NB4 (cell line): ENCODE data around the gene CBFA2T2.

Experiments
- DNase-seq: peaks from one replicate; pipeline ENCODE4 v3.0.0; 2010; ENCODE audit warnings: low read depth
- H3K4me3 ChIP-seq: one replicate; pipeline ENCODE4 v1.5.1; 2011; ENCODE audit warnings: mild to moderate bottlenecking, low read depth, low read length, moderate library complexity
- MAX ChIP-seq: IDR thresholded peaks from 2 replicates; pipeline ENCODE4 v1.6.1; 2011; ENCODE audit warnings: low read depth, low read length
- MYC ChIP-seq: IDR thresholded peaks from 2 replicates; pipeline ENCODE4 v1.6.1; 2011; ENCODE audit warnings: low read depth, low read length
- POLR2A ChIP-seq: IDR thresholded peaks from 2 replicates; pipeline ENCODE4 v1.6.1; 2011; ENCODE audit warnings: mild to moderate bottlenecking; ENCODE audit not compliant: insufficient read length; ENCODE audit errors: extremely low read depth
- TF ChIP-seq, protein P1 (sequence below): IDR thresholded peaks from one replicate; pipeline ENCODE4 v1.5.1; 2012; ENCODE audit warnings: low read depth, low read length

CBFA2T2 gene

GRCh38 chr20:33539129-33539528 lies 49.2 kb downstream of the CBFA2T2 start:
- no peak overlapping the region for H3K4me3 ChIP-seq
- no peak for DNase-seq
- TF ChIP-seq POLR2A (no peak), MYC (no peak), MAX (no peak)
- TF ChIP-seq, protein P1, sequence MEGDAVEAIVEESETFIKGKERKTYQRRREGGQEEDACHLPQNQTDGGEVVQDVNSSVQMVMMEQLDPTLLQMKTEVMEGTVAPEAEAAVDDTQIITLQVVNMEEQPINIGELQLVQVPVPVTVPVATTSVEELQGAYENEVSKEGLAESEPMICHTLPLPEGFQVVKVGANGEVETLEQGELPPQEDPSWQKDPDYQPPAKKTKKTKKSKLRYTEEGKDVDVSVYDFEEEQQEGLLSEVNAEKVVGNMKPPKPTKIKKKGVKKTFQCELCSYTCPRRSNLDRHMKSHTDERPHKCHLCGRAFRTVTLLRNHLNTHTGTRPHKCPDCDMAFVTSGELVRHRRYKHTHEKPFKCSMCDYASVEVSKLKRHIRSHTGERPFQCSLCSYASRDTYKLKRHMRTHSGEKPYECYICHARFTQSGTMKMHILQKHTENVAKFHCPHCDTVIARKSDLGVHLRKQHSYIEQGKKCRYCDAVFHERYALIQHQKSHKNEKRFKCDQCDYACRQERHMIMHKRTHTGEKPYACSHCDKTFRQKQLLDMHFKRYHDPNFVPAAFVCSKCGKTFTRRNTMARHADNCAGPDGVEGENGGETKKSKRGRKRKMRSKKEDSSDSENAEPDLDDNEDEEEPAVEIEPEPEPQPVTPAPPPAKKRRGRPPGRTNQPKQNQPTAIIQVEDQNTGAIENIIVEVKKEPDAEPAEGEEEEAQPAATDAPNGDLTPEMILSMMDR: no peak

GRCh38 chr20:33540427-33540826 lies 50.5 kb downstream of the CBFA2T2 start:
- no peak overlapping the region for H3K4me3 ChIP-seq
- DNase-seq: no peak
- TF ChIP-seq MAX (no peak), POLR2A (no peak), MYC (no peak)
- TF ChIP-seq, protein P1: no peak

DNA sequence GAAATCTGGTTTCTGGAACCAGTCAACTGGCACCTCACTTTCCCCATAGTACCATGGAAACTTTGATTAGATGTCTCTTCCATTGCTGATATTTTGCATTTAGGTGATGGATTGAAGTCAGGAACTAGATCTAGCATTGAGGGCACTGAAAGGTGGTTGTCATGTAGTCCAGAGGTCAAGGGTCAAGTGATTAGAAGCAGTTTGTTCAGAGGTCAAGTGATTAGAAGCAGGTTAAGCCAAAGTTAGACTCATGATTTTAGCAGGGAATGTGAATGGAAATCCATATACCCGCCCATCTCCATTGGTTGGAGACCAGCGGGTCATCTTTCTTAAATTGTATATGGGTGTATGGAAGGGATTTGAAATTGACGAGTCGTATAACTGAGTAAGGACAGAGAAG lies 51.2 kb downstream of the CBFA2T2 start:
- TF ChIP-seq MYC (no peak), MAX (no peak), POLR2A (no peak)
- TF ChIP-seq, protein P1: no peak
- H3K4me3 ChIP-seq: no peak overlapping the region
- DNase-seq: no peak

GRCh38 chr20:33541797-33542196 lies 51.9 kb downstream of the CBFA2T2 start:
- DNase-seq: no peak
- no peak overlapping the region for H3K4me3 ChIP-seq
- TF ChIP-seq MYC (no peak), POLR2A (no peak), MAX (no peak)
- TF ChIP-seq, protein P1: no peak

GRCh38 chr20:33545763-33546162 lies 55.9 kb downstream of the CBFA2T2 start:
- TF ChIP-seq POLR2A (no peak), MAX (no peak), MYC (no peak)
- TF ChIP-seq, protein P1: no peak

More at GRCh38 chr20:33545763-33546162, 55.9 kb downstream of the CBFA2T2 start:
- DNase-seq: no peak
- H3K4me3 ChIP-seq: no peak overlapping the region
